ENCODE data around the gene TSBP1.
A peak's percentile ranks its signal among the peaks of the same experiment; 100 is the strongest.

GRCh38 chr6:32244946-32245398 lies 126.7 kb downstream of the TSBP1 start:
- TF ChIP-seq CTCF (IDR thresholded peaks at IDR 0.05) (peak; percentile 87 to 98 (median 92)), POLR2A (IDR thresholded peaks at IDR 0.05) (no peak)

Measured in heart left ventricle (tissue), 13 donors.